HG03469 (cell line): Measurements from ENCODE around the gene BRD3.

ENCODE experiments used
- ATAC-seq: cut with Tn5 transposase; IDR thresholded peaks from one replicate; pipeline ENCODE4 v1.9.1; 2021; ENCODE audit warnings: mild to moderate bottlenecking, moderate library complexity, moderate number of reproducible peaks; ENCODE audit not compliant: unreplicated experiment

BRD3 gene

GRCh38 chr9:134066913-134067851 lies 644 bp downstream of the BRD3 start:
- no peak for ATAC-seq

- ATAC-seq: no peak
Observed at GRCh38 chr9:134066526-134066912, 1.3 kb downstream of the BRD3 start.

GRCh38 chr9:134065612-134066419 lies 2.0 kb downstream of the BRD3 start:
- ATAC-seq: no peak

- no peak for ATAC-seq
Observed at GRCh38 chr9:134064711-134065110, 3.1 kb downstream of the BRD3 start.

GRCh38 chr9:134063571-134064450 lies 4.0 kb downstream of the BRD3 start:
- ATAC-seq: no peak

- ATAC-seq: no peak
Observed at GRCh38 chr9:134063088-134063570, 4.7 kb downstream of the BRD3 start.

GRCh38 chr9:134062461-134063087 lies 5.3 kb downstream of the BRD3 start:
- ATAC-seq: no peak

- ATAC-seq: no peak
Observed at GRCh38 chr9:134061688-134062371, 6.0 kb downstream of the BRD3 start.

- no peak for ATAC-seq
Observed at GRCh38 chr9:134061019-134061687, 6.7 kb downstream of the BRD3 start.

GRCh38 chr9:134060546-134060945 lies 7.3 kb downstream of the BRD3 start:
- no peak for ATAC-seq

GRCh38 chr9:134059661-134060395 lies 8.0 kb downstream of the BRD3 start:
- peak; percentile 63 for ATAC-seq

- no peak for ATAC-seq
Observed at GRCh38 chr9:134059188-134059641, 8.6 kb downstream of the BRD3 start.

- ATAC-seq: no peak
Observed at GRCh38 chr9:134058716-134059115, 9.1 kb downstream of the BRD3 start.

GRCh38 chr9:134057751-134058701 lies 9.8 kb downstream of the BRD3 start:
- no peak for ATAC-seq

GRCh38 chr9:134057307-134057657 lies 10.5 kb downstream of the BRD3 start:
- ATAC-seq: no peak

- ATAC-seq: no peak
Observed at GRCh38 chr9:134056483-134057306, 11.1 kb downstream of the BRD3 start.
